ENCODE results near the gene UFSP2.

- TF ChIP-seq, protein P1, sequence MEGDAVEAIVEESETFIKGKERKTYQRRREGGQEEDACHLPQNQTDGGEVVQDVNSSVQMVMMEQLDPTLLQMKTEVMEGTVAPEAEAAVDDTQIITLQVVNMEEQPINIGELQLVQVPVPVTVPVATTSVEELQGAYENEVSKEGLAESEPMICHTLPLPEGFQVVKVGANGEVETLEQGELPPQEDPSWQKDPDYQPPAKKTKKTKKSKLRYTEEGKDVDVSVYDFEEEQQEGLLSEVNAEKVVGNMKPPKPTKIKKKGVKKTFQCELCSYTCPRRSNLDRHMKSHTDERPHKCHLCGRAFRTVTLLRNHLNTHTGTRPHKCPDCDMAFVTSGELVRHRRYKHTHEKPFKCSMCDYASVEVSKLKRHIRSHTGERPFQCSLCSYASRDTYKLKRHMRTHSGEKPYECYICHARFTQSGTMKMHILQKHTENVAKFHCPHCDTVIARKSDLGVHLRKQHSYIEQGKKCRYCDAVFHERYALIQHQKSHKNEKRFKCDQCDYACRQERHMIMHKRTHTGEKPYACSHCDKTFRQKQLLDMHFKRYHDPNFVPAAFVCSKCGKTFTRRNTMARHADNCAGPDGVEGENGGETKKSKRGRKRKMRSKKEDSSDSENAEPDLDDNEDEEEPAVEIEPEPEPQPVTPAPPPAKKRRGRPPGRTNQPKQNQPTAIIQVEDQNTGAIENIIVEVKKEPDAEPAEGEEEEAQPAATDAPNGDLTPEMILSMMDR (conservative IDR thresholded peaks at IDR 0.05; ENCODE audit: low read depth in 2 of 2): no peak
- TF ChIP-seq, protein P2, sequence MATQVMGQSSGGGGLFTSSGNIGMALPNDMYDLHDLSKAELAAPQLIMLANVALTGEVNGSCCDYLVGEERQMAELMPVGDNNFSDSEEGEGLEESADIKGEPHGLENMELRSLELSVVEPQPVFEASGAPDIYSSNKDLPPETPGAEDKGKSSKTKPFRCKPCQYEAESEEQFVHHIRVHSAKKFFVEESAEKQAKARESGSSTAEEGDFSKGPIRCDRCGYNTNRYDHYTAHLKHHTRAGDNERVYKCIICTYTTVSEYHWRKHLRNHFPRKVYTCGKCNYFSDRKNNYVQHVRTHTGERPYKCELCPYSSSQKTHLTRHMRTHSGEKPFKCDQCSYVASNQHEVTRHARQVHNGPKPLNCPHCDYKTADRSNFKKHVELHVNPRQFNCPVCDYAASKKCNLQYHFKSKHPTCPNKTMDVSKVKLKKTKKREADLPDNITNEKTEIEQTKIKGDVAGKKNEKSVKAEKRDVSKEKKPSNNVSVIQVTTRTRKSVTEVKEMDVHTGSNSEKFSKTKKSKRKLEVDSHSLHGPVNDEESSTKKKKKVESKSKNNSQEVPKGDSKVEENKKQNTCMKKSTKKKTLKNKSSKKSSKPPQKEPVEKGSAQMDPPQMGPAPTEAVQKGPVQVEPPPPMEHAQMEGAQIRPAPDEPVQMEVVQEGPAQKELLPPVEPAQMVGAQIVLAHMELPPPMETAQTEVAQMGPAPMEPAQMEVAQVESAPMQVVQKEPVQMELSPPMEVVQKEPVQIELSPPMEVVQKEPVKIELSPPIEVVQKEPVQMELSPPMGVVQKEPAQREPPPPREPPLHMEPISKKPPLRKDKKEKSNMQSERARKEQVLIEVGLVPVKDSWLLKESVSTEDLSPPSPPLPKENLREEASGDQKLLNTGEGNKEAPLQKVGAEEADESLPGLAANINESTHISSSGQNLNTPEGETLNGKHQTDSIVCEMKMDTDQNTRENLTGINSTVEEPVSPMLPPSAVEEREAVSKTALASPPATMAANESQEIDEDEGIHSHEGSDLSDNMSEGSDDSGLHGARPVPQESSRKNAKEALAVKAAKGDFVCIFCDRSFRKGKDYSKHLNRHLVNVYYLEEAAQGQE (IDR thresholded peaks at IDR 0.05; ENCODE audit: unreplicated experiment): no peak
- TF ChIP-seq POLR2AphosphoS5 (IDR thresholded peaks at IDR 0.05; ENCODE audit: low read depth): no peak
- no peak for TF ChIP-seq ZNF114 (CRISPR knock-in tag; IDR thresholded peaks at IDR 0.05)
- no peak for TF ChIP-seq ZNF331 (CRISPR knock-in tag; IDR thresholded peaks at IDR 0.05; ENCODE audit: low read depth)
Observed at GRCh38 chr4:185421366-185422124, 4.2 kb downstream of the UFSP2 start.
